GM12873 (cell line): ENCODE data around the gene FGF2.
A peak's percentile ranks its signal among the peaks of the same experiment; 100 is the strongest.

Experiments
- TF ChIP-seq, protein P1 (sequence below): IDR thresholded peaks from 2 replicates; pipeline ENCODE4 v1.5.1; 2012; ENCODE audit warnings: low read depth, mild to moderate bottlenecking, moderate library complexity, low read length, control low read depth; ENCODE audit not compliant: insufficient read depth; ENCODE audit errors: missing control alignments

FGF2 gene

DNA sequence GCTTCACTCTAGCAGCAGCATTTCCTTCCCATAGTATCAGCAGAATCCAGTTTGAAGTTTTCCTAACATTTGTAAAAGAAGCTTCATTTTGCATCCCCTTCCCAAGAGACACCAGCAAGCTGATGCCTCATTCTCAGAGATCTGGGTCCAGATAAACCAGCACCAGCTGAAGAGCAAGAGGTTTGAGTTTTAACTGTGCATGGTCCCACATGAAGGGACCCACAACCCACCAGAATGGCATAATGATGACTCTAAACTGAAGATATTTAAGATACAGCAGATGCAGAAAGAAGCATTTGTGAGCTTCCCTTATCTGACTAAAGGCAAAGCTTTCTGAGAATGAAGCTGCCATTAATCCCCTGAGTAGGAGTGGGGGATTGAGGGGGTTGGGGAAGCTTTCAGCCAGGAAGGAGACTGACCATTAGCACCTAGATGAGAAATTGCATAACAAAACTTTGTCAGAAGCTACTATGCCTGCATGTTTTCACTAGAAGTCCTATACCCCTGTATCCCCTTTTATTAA lies 77.2 kb downstream of the FGF2 start:
- TF ChIP-seq, protein P1, sequence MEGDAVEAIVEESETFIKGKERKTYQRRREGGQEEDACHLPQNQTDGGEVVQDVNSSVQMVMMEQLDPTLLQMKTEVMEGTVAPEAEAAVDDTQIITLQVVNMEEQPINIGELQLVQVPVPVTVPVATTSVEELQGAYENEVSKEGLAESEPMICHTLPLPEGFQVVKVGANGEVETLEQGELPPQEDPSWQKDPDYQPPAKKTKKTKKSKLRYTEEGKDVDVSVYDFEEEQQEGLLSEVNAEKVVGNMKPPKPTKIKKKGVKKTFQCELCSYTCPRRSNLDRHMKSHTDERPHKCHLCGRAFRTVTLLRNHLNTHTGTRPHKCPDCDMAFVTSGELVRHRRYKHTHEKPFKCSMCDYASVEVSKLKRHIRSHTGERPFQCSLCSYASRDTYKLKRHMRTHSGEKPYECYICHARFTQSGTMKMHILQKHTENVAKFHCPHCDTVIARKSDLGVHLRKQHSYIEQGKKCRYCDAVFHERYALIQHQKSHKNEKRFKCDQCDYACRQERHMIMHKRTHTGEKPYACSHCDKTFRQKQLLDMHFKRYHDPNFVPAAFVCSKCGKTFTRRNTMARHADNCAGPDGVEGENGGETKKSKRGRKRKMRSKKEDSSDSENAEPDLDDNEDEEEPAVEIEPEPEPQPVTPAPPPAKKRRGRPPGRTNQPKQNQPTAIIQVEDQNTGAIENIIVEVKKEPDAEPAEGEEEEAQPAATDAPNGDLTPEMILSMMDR = no peak

DNA sequence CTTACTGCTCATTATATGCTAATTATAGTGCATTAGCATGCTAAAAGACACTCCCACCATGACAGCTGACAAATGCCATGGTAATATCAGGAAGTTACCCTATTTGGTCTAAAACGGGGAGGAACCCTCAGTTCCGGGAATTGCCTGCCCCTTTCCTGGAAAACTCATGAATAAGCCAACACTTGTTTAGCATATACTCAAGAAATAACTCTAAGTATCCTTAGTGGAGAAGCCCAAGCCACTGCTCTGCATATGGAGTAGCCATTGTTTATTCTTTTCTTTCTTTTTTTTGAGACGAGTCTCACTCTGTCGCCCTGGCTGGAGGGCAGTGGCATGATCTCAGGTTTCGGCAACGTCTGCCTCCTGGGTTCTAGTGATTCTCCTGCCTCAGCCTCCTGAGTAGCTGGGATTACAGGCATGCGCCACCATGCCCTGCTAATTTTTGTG lies 80.3 kb downstream of the FGF2 start:
- TF ChIP-seq, protein P1 = no peak

DNA sequence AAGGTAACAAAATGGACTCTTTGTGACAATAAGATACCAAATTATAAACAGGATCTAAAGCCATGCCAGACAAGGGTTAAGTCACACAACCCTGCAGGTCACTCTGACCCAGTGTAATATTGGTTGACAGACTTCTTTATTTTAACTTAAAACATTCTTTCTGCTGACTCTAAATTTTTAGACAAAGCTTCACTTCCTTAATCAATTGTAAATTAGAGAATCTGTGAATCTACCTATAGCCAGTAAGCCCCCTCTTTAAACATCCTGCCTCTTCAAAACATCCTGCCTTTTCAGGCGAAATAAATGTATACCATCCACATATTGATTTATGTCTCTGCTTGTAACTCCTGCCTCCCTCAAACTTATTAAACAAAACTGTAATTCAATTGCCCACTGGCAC lies 81.6 kb downstream of the FGF2 start:
- TF ChIP-seq, protein P1 = no peak

DNA sequence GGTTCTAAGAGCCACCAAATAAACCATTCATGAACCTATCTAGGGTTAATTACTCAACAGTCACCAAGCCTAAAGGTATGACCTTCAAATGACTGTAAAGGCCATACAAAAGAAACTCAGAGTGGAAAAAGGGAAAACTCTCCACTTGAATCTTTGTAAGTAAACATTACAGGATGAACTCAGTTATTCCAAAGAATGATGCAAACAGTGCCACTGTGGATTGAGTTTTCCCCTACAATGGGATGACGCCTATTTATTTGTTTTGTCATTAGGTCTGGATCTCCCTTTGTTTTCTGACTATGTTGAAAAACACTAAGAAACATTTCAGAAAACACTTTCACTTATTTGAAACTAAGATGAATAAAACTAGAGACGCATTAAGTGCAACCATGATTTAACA lies 83.1 kb downstream of the FGF2 start:
- TF ChIP-seq, protein P1 = no peak

GRCh38 chr4:122911588-122911987 lies 85.0 kb downstream of the FGF2 start:
- TF ChIP-seq, protein P1 = no peak

- TF ChIP-seq, protein P1 = no peak
Observed at GRCh38 chr4:122912810-122913575, 86.4 kb downstream of the FGF2 start.

GRCh38 chr4:122914292-122914904 lies 87.8 kb downstream of the FGF2 start:
- TF ChIP-seq, protein P1 = peak; percentile 45
